ENCODE results near the gene EXOC4. TPM values are rescaled to one million over a fixed set of nuclear protein-coding genes. Genes with fewer than 3 reads are reported as not detected.

The EXOC4 gene
- total RNA-seq, 1 donor from 2014 or later = 99.2 TPM

GRCh38 chr7:133461421-133461820 lies 208.5 kb downstream of the EXOC4 start:
- H3K27me3 ChIP-seq = no peaks in the 10 kb centered on the region
- intact Hi-C loops (cut with DNase I) = no loop called here
- DNase-seq (ENCODE audit: extremely low spot score in 2 of 2) = no peak
- no peak overlapping the region for H3K27ac ChIP-seq
- H3K9me3 ChIP-seq = no peaks in the 10 kb centered on the region
- H3K36me3 ChIP-seq = no peaks in the 10 kb centered on the region
- no peaks in the 10 kb centered on the region for H3K4me1 ChIP-seq
- TF ChIP-seq POLR2A (IDR thresholded peaks at IDR 0.05) (no peak), CTCF (IDR thresholded peaks at IDR 0.05) (no peak), POLR2AphosphoS5 (IDR thresholded peaks at IDR 0.05; ENCODE audit: insufficient read depth in 1 of 2, low read depth in 1 of 2) (no peak)
- H3K4me3 ChIP-seq = no peak overlapping the region

GRCh38 chr7:133475655-133476054 lies 222.8 kb downstream of the EXOC4 start:
- Histone ChIP-seq H3K4me3 (no peak overlapping the region), H3K36me3 (peaks cover 0 to 4% of the 10 kb centered on the region in 2 donors), H3K27ac (no peak overlapping the region), H3K27me3 (no peaks in the 10 kb centered on the region), H3K4me1 (no peaks in the 10 kb centered on the region), H3K9me3 (no peaks in the 10 kb centered on the region)
- intact Hi-C loops (cut with DNase I) = no loop called here
- no peak for DNase-seq (ENCODE audit: extremely low spot score in 2 of 2)
- TF ChIP-seq POLR2AphosphoS5 (IDR thresholded peaks at IDR 0.05; ENCODE audit: insufficient read depth in 1 of 2, low read depth in 1 of 2) = no peak
- no peak for TF ChIP-seq POLR2A (IDR thresholded peaks at IDR 0.05)
- TF ChIP-seq CTCF (IDR thresholded peaks at IDR 0.05) = no peak

- peaks cover 0 to 4% of the 10 kb centered on the region in 2 donors for H3K36me3 ChIP-seq
- H3K4me3 ChIP-seq = no peak overlapping the region
- no peaks in the 10 kb centered on the region for H3K4me1 ChIP-seq
- H3K27ac ChIP-seq = no peak overlapping the region
- no peak for DNase-seq (ENCODE audit: extremely low spot score in 2 of 2)
- intact Hi-C loops (cut with DNase I) = no loop called here
- H3K27me3 ChIP-seq = no peaks in the 10 kb centered on the region
- TF ChIP-seq POLR2AphosphoS5 (IDR thresholded peaks at IDR 0.05; ENCODE audit: insufficient read depth in 1 of 2, low read depth in 1 of 2) (no peak), POLR2A (IDR thresholded peaks at IDR 0.05) (no peak)
- no peaks in the 10 kb centered on the region for H3K9me3 ChIP-seq
Measured at GRCh38 chr7:133477791-133478190, 224.9 kb downstream of the EXOC4 start.

- H3K27ac ChIP-seq = no peak overlapping the region
- no peaks in the 10 kb centered on the region for H3K4me1 ChIP-seq
- H3K27me3 ChIP-seq = no peaks in the 10 kb centered on the region
- H3K4me3 ChIP-seq = no peak overlapping the region
- no peak for DNase-seq (ENCODE audit: extremely low spot score in 2 of 2)
- intact Hi-C loops (cut with DNase I) = no loop called here
- H3K36me3 ChIP-seq = peaks cover 0 to 4% of the 10 kb centered on the region in 2 donors
- TF ChIP-seq POLR2AphosphoS5 (IDR thresholded peaks at IDR 0.05; ENCODE audit: insufficient read depth in 1 of 2, low read depth in 1 of 2) (no peak), CTCF (IDR thresholded peaks at IDR 0.05) (no peak), POLR2A (IDR thresholded peaks at IDR 0.05) (no peak)
- H3K9me3 ChIP-seq = no peaks in the 10 kb centered on the region
Measured at GRCh38 chr7:133478591-133479135, 225.8 kb downstream of the EXOC4 start.

GRCh38 chr7:133479456-133480065 lies 226.7 kb downstream of the EXOC4 start:
- Histone ChIP-seq H3K4me1 (no peaks in the 10 kb centered on the region), H3K9me3 (no peaks in the 10 kb centered on the region), H3K36me3 (peaks cover 0 to 4% of the 10 kb centered on the region in 2 donors), H3K27ac (no peak overlapping the region), H3K4me3 (no peak overlapping the region), H3K27me3 (no peaks in the 10 kb centered on the region)
- intact Hi-C loops (cut with DNase I) = no loop called here
- TF ChIP-seq POLR2AphosphoS5 (IDR thresholded peaks at IDR 0.05; ENCODE audit: insufficient read depth in 1 of 2, low read depth in 1 of 2) (no peak), CTCF (IDR thresholded peaks at IDR 0.05) (no peak), POLR2A (IDR thresholded peaks at IDR 0.05) (no peak)
- DNase-seq (ENCODE audit: extremely low spot score in 2 of 2) = no peak

Measured in vagina (tissue), 2 donors.